Ovary (tissue), 9 donors: ENCODE data around the gene GABBR1. TPM values are rescaled to one million over a fixed set of nuclear protein-coding genes. Genes with fewer than 3 reads are reported as not detected.

Experiments used
- DNase-seq, 5 donors: peaks; one replicate each; pipeline ENCODE4 v3.0.0-alpha.2; 2019 to 2020
- H3K27ac ChIP-seq, 2 donors: fragments of 200-600 bp; one replicate each; pipeline versions ENCODE4 v1.5.1 to v1.8.0; 2019 to 2022
- H3K27me3 ChIP-seq: fragments of 200-600 bp; one replicate; pipeline ENCODE4 v1.8.0; 2022
- H3K36me3 ChIP-seq: fragments of 200-600 bp; sonication (generic); one replicate; pipeline ENCODE4 v1.5.1; 2019
- H3K4me1 ChIP-seq: one replicate; pipeline ENCODE4 v1.8.1; 2013; ENCODE audit warnings: mild to moderate bottlenecking, moderate library complexity; ENCODE audit not compliant: insufficient read depth
- H3K4me3 ChIP-seq: fragments of 200-600 bp; sonication (generic); one replicate; pipeline ENCODE4 v1.5.1; 2017
- H3K9me3 ChIP-seq, 2 donors: fragments of 200-600 bp in 1 of 2; sonication (generic) in 1 of 2; one replicate each; pipeline versions ENCODE4 v1.5.1 to v1.8.1; 2013 to 2019; ENCODE audit warnings: mild to moderate bottlenecking in 1 of 2, moderate library complexity in 1 of 2
- EP300 ChIP-seq: sonication (generic); formaldehyde crosslinking; IDR thresholded peaks from one replicate; pipeline ENCODE4 v1.6.1; 2017; ENCODE audit warnings: antibody characterized with exemption
- POLR2A ChIP-seq: fragments of 450-650 bp; IDR thresholded peaks from one replicate; pipeline ENCODE4 v1.6.1; 2017; ENCODE audit warnings: antibody characterized with exemption, mild to moderate bottlenecking, moderate library complexity
- WGBS, 3 donors: extraction: QIAGEN DNeasy Blood & Tissue Kit in 1 of 3; methylation state at CpG; one replicate each; pipeline versions ENCODE4 v1.1.5 to v1.1.7; 2013 to 2017; 5-methylcytosine and 5-hydroxymethylcytosine counted together
- intact Hi-C, 4 donors: fragments of 100-400 bp; cut with DNase I; formaldehyde crosslinking; loops; one replicate each; pipeline versions ENCODE4 v1.11.0 to v1.15.1; 2022 to 2023
- polyA plus RNA-seq, 2 donors: library from polyadenylated mRNA; stranded (reverse); fragments of 200-250 nt in 1 of 2; fragments of 350-450 nt in 1 of 2; fragmentation: Illumina TruSeq in 1 of 2; extraction: RNeasy Lipid Tissue Mini Kit (QIAGEN cat#74804) in 1 of 2; gene quantifications; one replicate each; pipeline ENCODE4 v1.2.3, GENCODE V29; 2013 to 2014
- total RNA-seq, 7 donors: library from RNA; depleted of rRNA in 2 of 7; stranded (reverse); fragments of >200 nt in 2 of 7; fragmentation: NEBNext Ultra II Directional in 3 of 7; extraction: Animal tissue kit (Norgen Biotek cat#: 25700) in 3 of 7; gene quantifications; one replicate each; pipeline versions ENCODE4 v1.1.0 to v1.2.4, GENCODE V29; 2016 to 2023
- TF ChIP-seq, protein P1 (sequence below), 3 donors: fragments of 450-650 bp in 2 of 3; fragments of 200-600 bp in 1 of 3; IDR thresholded peaks; one replicate each; pipeline versions ENCODE4 v1.5.1 to v1.8.0; 2016 to 2022; ENCODE audit warnings: antibody characterized with exemption in 3 of 3, mild to moderate bottlenecking in 1 of 3
- donor health status: DM: no; HTN: no; CAD: no; lungs with moderate emphysema.
- donor health status: DM: no; HTN: no; CAD: no.
- donor health status: Bipolar disorder and iron deficiency.
- donor health status: DM: yes; HTN: yes; CAD: no.
- donor health status: DM: no; HTN: no; CAD: no.
- donor health status: DM: yes; HTN: yes; CAD: no.

Gene GABBR1
- total and polyA plus RNA-seq, 9 donors = 23.0 to 80.0 (median 48.5) TPM

DNA sequence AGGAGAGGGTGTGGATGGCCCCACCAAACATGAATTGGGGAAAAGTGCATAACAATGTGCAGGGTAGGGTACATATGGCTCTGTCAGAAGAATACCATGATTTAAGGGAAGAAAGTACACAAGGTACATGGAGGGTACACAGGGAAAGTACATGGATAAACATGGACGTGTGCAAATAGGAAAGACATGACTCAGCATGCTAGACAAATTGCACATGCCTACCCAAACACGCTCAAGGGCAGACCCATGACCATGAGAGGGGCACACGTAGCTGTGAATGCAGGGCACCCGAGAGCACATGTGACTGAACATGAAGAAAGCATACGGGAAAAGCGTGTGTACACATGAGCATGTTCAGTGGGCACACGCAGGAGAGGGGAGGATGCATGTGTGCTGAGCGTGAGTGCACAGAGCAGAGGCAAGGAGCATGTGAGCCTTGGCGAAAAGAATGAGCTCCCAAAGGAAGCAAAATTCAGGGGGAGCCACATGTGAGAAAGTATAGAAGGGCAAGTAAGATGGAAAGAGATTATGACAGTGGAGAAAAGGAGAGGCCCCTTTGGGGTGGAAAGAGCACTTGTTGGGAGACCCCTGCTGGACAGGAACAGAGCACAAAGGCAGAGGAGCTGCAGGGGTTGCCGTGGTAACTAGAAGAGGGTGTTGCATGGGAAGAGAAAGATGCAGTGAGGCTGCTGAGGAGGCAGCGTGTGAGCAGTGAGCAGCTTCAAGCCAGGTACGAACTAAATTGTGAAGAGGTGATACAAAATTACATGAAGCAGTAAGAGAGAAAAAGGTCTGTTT lies 30.2 kb downstream of the GABBR1 start:
- H3K9me3 ChIP-seq = no peaks in the 10 kb centered on the region
- DNase-seq = no peak
- TF ChIP-seq, protein P1, sequence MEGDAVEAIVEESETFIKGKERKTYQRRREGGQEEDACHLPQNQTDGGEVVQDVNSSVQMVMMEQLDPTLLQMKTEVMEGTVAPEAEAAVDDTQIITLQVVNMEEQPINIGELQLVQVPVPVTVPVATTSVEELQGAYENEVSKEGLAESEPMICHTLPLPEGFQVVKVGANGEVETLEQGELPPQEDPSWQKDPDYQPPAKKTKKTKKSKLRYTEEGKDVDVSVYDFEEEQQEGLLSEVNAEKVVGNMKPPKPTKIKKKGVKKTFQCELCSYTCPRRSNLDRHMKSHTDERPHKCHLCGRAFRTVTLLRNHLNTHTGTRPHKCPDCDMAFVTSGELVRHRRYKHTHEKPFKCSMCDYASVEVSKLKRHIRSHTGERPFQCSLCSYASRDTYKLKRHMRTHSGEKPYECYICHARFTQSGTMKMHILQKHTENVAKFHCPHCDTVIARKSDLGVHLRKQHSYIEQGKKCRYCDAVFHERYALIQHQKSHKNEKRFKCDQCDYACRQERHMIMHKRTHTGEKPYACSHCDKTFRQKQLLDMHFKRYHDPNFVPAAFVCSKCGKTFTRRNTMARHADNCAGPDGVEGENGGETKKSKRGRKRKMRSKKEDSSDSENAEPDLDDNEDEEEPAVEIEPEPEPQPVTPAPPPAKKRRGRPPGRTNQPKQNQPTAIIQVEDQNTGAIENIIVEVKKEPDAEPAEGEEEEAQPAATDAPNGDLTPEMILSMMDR (IDR thresholded peaks at IDR 0.05) = no peak
- no peak for TF ChIP-seq POLR2A
- no peak for TF ChIP-seq EP300
- no peaks in the 10 kb centered on the region for H3K36me3 ChIP-seq
- H3K27me3 ChIP-seq = no peaks in the 10 kb centered on the region
- H3K4me1 ChIP-seq = no peaks in the 10 kb centered on the region
- no peak overlapping the region for H3K27ac ChIP-seq
- intact Hi-C loops = no loop called here
- H3K4me3 ChIP-seq = no peak overlapping the region
- WGBS, 3 donors = 76 to 79% (median 79%) methylated on average over 12 of the region's 12 CpGs

DNA sequence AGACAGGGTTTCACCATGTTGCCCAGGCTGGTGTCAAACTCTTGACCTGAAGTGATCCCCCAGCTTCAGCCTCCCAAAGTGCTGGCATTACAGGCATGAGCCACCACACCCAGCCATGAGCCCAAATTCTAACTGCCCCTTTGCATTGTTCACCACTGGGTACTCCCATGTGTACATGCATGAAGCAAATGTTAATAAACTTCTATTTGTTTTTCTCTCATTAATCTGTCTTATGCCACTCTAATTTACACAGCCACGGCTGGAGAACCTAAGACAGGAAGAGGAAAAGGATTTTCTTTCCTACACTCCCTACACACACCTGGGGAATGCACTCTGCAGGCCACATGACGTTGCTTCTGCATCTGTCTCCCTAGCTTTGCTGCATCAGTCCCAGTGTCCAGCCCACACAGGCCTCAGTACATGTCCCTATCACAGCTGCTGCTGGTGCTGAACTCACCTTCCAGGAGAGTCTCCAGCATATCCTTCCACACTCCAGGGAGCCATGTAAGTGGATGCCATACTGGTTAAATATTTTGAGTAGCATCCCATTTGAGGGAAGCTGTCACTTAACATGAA lies 34.7 kb downstream of the GABBR1 start:
- peaks cover 2% of the 10 kb centered on the region for H3K4me1 ChIP-seq
- intact Hi-C loops = no loop called here
- no peaks in the 10 kb centered on the region for H3K27me3 ChIP-seq
- TF ChIP-seq, protein P1 (IDR thresholded peaks at IDR 0.05) = no peak
- no peaks in the 10 kb centered on the region for H3K36me3 ChIP-seq
- 21 to 36% (median 30%) methylated on average over 2 of the region's 2 CpGs for WGBS, 3 donors
- H3K9me3 ChIP-seq = no peaks in the 10 kb centered on the region
- DNase-seq = no peak
- no peak overlapping the region for H3K4me3 ChIP-seq
- H3K27ac ChIP-seq = no peak overlapping the region

DNA sequence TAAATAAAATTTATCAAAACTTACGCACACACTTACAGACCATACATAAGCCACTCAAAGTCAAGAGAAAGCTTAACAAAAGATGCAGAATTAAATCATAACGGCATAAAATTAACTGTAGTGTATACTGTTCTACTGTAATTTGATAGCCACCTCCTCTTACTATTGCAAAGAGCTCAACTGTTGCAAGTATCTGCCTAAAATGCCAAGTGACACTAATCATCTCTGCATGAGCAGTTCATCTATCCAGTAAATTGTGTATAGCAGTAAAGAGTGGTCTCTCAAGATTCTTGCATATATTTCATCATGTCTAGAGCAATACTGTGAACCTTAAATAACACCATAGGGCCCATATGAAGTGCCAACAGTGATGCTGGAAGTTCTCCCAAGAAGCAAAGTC lies 35.8 kb downstream of the GABBR1 start:
- intact Hi-C loops = no loop called here
- Histone ChIP-seq H3K4me3 (no peak overlapping the region), H3K27ac (no peak overlapping the region), H3K9me3 (no peaks in the 10 kb centered on the region), H3K4me1 (peaks cover 2% of the 10 kb centered on the region), H3K27me3 (no peaks in the 10 kb centered on the region), H3K36me3 (no peaks in the 10 kb centered on the region)
- TF ChIP-seq, protein P1 (IDR thresholded peaks at IDR 0.05) = no peak
- TF ChIP-seq POLR2A = no peak
- TF ChIP-seq EP300 = no peak
- WGBS, 3 donors = 60 to 74% (median 71%) methylated on average over 2 of the region's 2 CpGs
- DNase-seq = no peak

DNA sequence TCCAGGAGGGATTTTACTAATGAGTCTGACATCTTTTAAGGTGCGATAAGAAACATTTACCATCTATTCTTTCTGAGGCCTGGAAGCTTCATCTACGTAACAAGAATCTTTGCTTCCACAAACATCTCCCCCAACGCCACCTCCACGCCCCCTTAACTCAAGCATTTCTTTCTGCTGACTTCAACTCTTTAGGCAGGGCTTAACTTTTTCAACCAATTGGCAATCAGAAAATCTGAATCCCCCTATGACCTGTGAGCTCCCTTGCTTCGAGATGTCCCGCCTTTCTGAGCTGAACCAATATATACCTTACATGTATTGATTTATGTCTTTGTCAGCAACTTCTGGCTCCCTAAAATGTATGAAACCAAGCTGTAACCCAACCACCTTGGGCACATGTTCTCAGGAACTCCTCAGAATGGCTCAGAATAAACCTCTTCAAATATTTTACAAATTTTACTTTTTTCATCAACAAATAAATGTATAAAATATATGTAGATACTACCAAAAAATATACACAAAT lies 36.5 kb downstream of the GABBR1 start:
- no peak for DNase-seq
- Histone ChIP-seq H3K9me3 (no peaks in the 10 kb centered on the region), H3K36me3 (no peaks in the 10 kb centered on the region), H3K4me1 (peaks cover 2% of the 10 kb centered on the region), H3K27ac (no peak overlapping the region), H3K27me3 (no peaks in the 10 kb centered on the region), H3K4me3 (no peak overlapping the region)
- 63 to 68% (median 65%) methylated on average over 6 of the region's 6 CpGs for WGBS, 3 donors
- TF ChIP-seq EP300 (no peak), POLR2A (no peak)
- TF ChIP-seq, protein P1 (IDR thresholded peaks at IDR 0.05) = no peak
- intact Hi-C loops = no loop called here
